Smooth muscle cell (in vitro differentiated cells): ENCODE measurements around the gene SMIM38. TPM values are rescaled to one million over a fixed set of nuclear protein-coding genes. Genes with fewer than 3 reads are reported as not detected.

Experiments
- DNase-seq: peaks from one replicate; lab custom pipeline; 2025; ENCODE audit not compliant: unreplicated experiment; lab: John Stamatoyannopoulos, UW
- H2AFZ ChIP-seq: fragments of 200-600 bp; sonication (generic); 2 replicates; pipeline ENCODE4 v1.6.0; 2016; ENCODE audit warnings: antibody characterized with exemption, low read depth, mild to moderate bottlenecking
- H3F3A ChIP-seq: fragments of 200-600 bp; sonication (generic); 2 replicates; pipeline ENCODE4 v1.6.0; 2017; ENCODE audit warnings: antibody characterized with exemption, low read depth
- H3K27ac ChIP-seq: fragments of 200-600 bp; sonication (generic); 2 replicates; pipeline ENCODE4 v1.5.1; 2016; ENCODE audit warnings: low read depth, mild to moderate bottlenecking
- H3K27me3 ChIP-seq: fragments of 200-600 bp; sonication (generic); 2 replicates; pipeline ENCODE4 v1.6.1; 2016; ENCODE audit warnings: low read depth, mild to moderate bottlenecking
- H3K36me3 ChIP-seq: fragments of 200-600 bp; sonication (generic); 2 replicates; pipeline ENCODE4 v1.5.1; 2016; ENCODE audit warnings: low read depth
- H3K4me1 ChIP-seq: fragments of 200-600 bp; sonication (generic); 2 replicates; pipeline ENCODE4 v1.5.1; 2016; ENCODE audit warnings: low read depth
- H3K4me2 ChIP-seq: fragments of 200-600 bp; sonication (generic); 2 replicates; pipeline ENCODE4 v1.6.0; 2016; ENCODE audit warnings: mild to moderate bottlenecking
- H3K4me3 ChIP-seq: fragments of 200-600 bp; sonication (generic); 2 replicates; pipeline ENCODE4 v1.5.1; 2016; ENCODE audit warnings: mild to moderate bottlenecking
- H3K79me2 ChIP-seq: fragments of 200-600 bp; sonication (generic); 2 replicates; pipeline ENCODE4 v1.6.0; 2016; ENCODE audit warnings: low read depth, mild to moderate bottlenecking
- H3K9ac ChIP-seq: fragments of 200-600 bp; sonication (generic); 2 replicates; pipeline ENCODE4 v1.6.0; 2016; ENCODE audit warnings: low read depth
- H3K9me3 ChIP-seq: fragments of 200-600 bp; sonication (generic); replicated peaks from 2 replicates; pipeline ENCODE4 v1.5.1; 2016; ENCODE audit warnings: low read depth
- H4K20me1 ChIP-seq: fragments of 200-600 bp; sonication (generic); 2 replicates; pipeline ENCODE4 v1.6.0; 2016; ENCODE audit warnings: low read depth
- WGBS: methylation state at CpG from one replicate; pipeline ENCODE4 v1.1.7; 2016; ENCODE audit warnings: low lambda C conversion rate; 5-methylcytosine and 5-hydroxymethylcytosine counted together
- polyA plus RNA-seq: library from polyadenylated mRNA; unstranded; fragments of >200 nt; fragmentation: Nextera tagmentation; extraction: Ambion mirVana; gene quantifications from 2 replicates; pipeline ENCODE4 v1.2.1, GENCODE V29; 2016
- total RNA-seq: library from RNA; depleted of rRNA; stranded (reverse); fragments of >200 nt; gene quantifications from 2 replicates; pipeline ENCODE4 v1.2.3, GENCODE V29; 2014
- TF ChIP-seq, protein P1 (sequence below): fragments of 200-600 bp; sonication (generic); IDR thresholded peaks from 2 replicates; pipeline ENCODE4 v1.5.1; 2017; ENCODE audit warnings: borderline replicate concordance, mild to moderate bottlenecking, antibody characterized with exemption; ENCODE audit not compliant: insufficient read depth, poor library complexity, severe bottlenecking

SMIM38 gene
- total and polyA plus RNA-seq, 2 experiments from 2014 or later, result 0.27 TPM; not detected in 1

DNA sequence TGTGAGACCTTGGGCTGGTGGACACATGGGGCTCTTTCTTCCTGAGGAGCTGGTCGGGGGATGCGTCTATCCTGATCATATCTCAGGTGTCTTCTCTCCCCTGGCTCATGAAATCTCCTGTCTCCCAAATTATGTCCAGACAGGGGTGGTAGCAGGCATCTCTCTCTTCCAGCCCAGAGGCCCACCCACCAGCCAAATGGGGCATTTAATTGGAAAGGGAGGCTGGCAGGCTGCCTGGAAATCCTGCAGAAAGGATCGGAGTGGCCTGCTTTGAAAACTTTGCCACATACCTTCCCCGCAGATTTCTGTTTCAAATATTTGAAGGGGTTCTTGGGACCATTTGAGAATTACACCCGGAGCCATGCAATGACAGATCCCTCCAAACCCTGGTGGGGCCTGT lies 37.4 kb downstream of the SMIM38 start:
- H3K4me3 ChIP-seq, result no peak overlapping the region
- H3F3A ChIP-seq, result no peaks in the 10 kb centered on the region

GRCh38 chr11:69193629-69194028 lies 37.9 kb downstream of the SMIM38 start:
- 42% methylated on average over 2 of the region's 2 CpGs for WGBS
- H3K79me2 ChIP-seq, result no peaks in the 10 kb centered on the region

More for the DNA sequence above, 37.4 kb downstream of the SMIM38 start:
- H3K4me2 ChIP-seq, result peak overlapping the region; percentile 49
- H3K27ac ChIP-seq, result no peak overlapping the region
- DNase-seq, result no peak
- no peak overlapping the region for H2AFZ ChIP-seq
- no peaks in the 10 kb centered on the region for H3K9me3 ChIP-seq
- H3K27me3 ChIP-seq, result no peaks in the 10 kb centered on the region
- H4K20me1 ChIP-seq, result no peaks in the 10 kb centered on the region
- no peaks in the 10 kb centered on the region for H3K79me2 ChIP-seq
- WGBS, result 90% methylated on average over 5 of the region's 5 CpGs
- H3K9ac ChIP-seq, result no peak overlapping the region
- H3K4me1 ChIP-seq, result no peaks in the 10 kb centered on the region
- H3K36me3 ChIP-seq, result no peaks in the 10 kb centered on the region
- TF ChIP-seq, protein P1, sequence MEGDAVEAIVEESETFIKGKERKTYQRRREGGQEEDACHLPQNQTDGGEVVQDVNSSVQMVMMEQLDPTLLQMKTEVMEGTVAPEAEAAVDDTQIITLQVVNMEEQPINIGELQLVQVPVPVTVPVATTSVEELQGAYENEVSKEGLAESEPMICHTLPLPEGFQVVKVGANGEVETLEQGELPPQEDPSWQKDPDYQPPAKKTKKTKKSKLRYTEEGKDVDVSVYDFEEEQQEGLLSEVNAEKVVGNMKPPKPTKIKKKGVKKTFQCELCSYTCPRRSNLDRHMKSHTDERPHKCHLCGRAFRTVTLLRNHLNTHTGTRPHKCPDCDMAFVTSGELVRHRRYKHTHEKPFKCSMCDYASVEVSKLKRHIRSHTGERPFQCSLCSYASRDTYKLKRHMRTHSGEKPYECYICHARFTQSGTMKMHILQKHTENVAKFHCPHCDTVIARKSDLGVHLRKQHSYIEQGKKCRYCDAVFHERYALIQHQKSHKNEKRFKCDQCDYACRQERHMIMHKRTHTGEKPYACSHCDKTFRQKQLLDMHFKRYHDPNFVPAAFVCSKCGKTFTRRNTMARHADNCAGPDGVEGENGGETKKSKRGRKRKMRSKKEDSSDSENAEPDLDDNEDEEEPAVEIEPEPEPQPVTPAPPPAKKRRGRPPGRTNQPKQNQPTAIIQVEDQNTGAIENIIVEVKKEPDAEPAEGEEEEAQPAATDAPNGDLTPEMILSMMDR, result no peak

DNA sequence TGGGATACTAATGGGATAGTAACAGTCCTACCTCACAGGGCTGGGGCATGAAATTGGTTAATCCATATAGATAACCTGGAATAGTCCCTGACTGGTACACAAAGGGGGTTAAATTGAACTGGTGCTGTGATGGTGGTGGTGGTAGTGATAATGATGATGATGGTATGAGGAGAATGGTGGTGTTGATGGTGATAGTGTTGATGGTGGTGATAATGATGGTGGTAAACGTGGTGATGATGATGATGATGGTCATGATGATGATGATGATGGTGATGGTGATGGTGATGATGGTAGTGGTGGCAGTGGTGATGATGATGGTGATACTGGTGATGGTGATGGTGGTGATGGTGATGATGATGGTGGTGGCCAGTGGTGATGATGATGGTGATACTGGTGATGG lies 38.7 kb downstream of the SMIM38 start:
- Histone ChIP-seq H3K27me3 (no peaks in the 10 kb centered on the region), H3K4me2 (no peak overlapping the region), H3K4me1 (no peaks in the 10 kb centered on the region), H2AFZ (no peak overlapping the region), H3K79me2 (no peaks in the 10 kb centered on the region), H3K4me3 (no peak overlapping the region), H3K9me3 (no peaks in the 10 kb centered on the region), H4K20me1 (no peaks in the 10 kb centered on the region), H3K36me3 (no peaks in the 10 kb centered on the region), H3K27ac (no peak overlapping the region), H3F3A (no peaks in the 10 kb centered on the region), H3K9ac (no peak overlapping the region)
- TF ChIP-seq, protein P1, result no peak
- no peak for DNase-seq
- WGBS, result 91% methylated on average over 1 of the region's 1 CpG

More at GRCh38 chr11:69193629-69194028, 37.9 kb downstream of the SMIM38 start:
- H4K20me1 ChIP-seq, result no peaks in the 10 kb centered on the region
- no peak overlapping the region for H2AFZ ChIP-seq
- no peak for DNase-seq
- peak overlapping the region; percentile 49 for H3K4me2 ChIP-seq
- H3F3A ChIP-seq, result no peaks in the 10 kb centered on the region
- H3K4me1 ChIP-seq, result no peaks in the 10 kb centered on the region
- H3K27me3 ChIP-seq, result no peaks in the 10 kb centered on the region
- H3K9me3 ChIP-seq, result no peaks in the 10 kb centered on the region
- no peak overlapping the region for H3K27ac ChIP-seq
- no peak overlapping the region for H3K9ac ChIP-seq
- TF ChIP-seq, protein P1, result no peak
- H3K4me3 ChIP-seq, result no peak overlapping the region
- no peaks in the 10 kb centered on the region for H3K36me3 ChIP-seq

GRCh38 chr11:69194956-69195355 lies 39.2 kb downstream of the SMIM38 start:
- no peak overlapping the region for H3K4me3 ChIP-seq
- H3F3A ChIP-seq, result no peaks in the 10 kb centered on the region
- no peaks in the 10 kb centered on the region for H4K20me1 ChIP-seq
- TF ChIP-seq, protein P1, result no peak
- H3K9me3 ChIP-seq, result no peaks in the 10 kb centered on the region
- H3K36me3 ChIP-seq, result no peaks in the 10 kb centered on the region
- 52% methylated on average over 3 of the region's 6 CpGs for WGBS
- H3K4me2 ChIP-seq, result no peak overlapping the region
- H3K79me2 ChIP-seq, result no peaks in the 10 kb centered on the region
- H2AFZ ChIP-seq, result no peak overlapping the region
- DNase-seq, result no peak
- no peak overlapping the region for H3K27ac ChIP-seq
- no peaks in the 10 kb centered on the region for H3K27me3 ChIP-seq
- peaks cover under 1% of the 10 kb centered on the region for H3K4me1 ChIP-seq
- H3K9ac ChIP-seq, result no peak overlapping the region
